OCI-LY3 (cell line): Measurements from ENCODE around the gene TIMM17A.

Source experiments
- H2AFZ ChIP-seq: fragments of 200-600, 300-600 bp; shearing (Covaris generic); 2 replicates; pipeline ENCODE4 v1.6.0; 2014; ENCODE audit warnings: antibody characterized with exemption, low read depth, low read length
- H3K27ac ChIP-seq: fragments of 200-600, 300-600 bp; sonication (generic); 2 replicates; pipeline ENCODE4 v1.5.1; 2014; ENCODE audit warnings: mild to moderate bottlenecking, low read length, moderate library complexity, mixed read lengths
- H3K27me3 ChIP-seq: fragments of 200-600, 300-600 bp; sonication (generic); 2 replicates; pipeline ENCODE4 v1.6.1; 2014; ENCODE audit warnings: low read depth, low read length, mixed read lengths
- H3K36me3 ChIP-seq: fragments of 200-600, 300-600 bp; sonication (generic); replicated peaks from 2 replicates; pipeline ENCODE3; 2014; ENCODE audit warnings: low read depth, low read length, mixed read lengths
- H3K4me1 ChIP-seq: fragments of 300-600, 200-600 bp; sonication (generic); 2 replicates; pipeline ENCODE4 v1.6.1; 2014; ENCODE audit warnings: low read length, mixed read lengths
- H3K4me2 ChIP-seq: fragments of 200-600, 300-600 bp; sonication (generic); 2 replicates; pipeline ENCODE4 v1.6.1; 2014; ENCODE audit warnings: low read length, mixed read lengths
- H3K4me3 ChIP-seq: fragments of 300-600, 200-600 bp; sonication (generic); 2 replicates; pipeline ENCODE4 v1.5.1; 2014; ENCODE audit warnings: antibody characterized with exemption, mild to moderate bottlenecking, low read length, moderate library complexity
- H3K79me2 ChIP-seq: fragments of 300-600, 200-600 bp; shearing (Covaris generic); 2 replicates; pipeline ENCODE4 v1.6.1; 2014; ENCODE audit warnings: mild to moderate bottlenecking, low read length, mixed read lengths
- H3K9ac ChIP-seq: fragments of 300-600, 200-600 bp; shearing (Covaris generic); 2 replicates; pipeline ENCODE4 v1.6.0; 2014; ENCODE audit warnings: mild to moderate bottlenecking, low read length, moderate library complexity
- H3K9me3 ChIP-seq: fragments of 200-600, 300-600 bp; shearing (Covaris generic); 2 replicates; pipeline ENCODE4 v1.6.1; 2014; ENCODE audit warnings: low read length, mixed read lengths; ENCODE audit not compliant: insufficient read depth
- H4K20me1 ChIP-seq: fragments of 200-600, 300-600 bp; sonication (generic); 2 replicates; pipeline ENCODE4 v1.6.1; 2016; ENCODE audit warnings: low read length, mixed read lengths; ENCODE audit not compliant: insufficient read depth
- CTCF ChIP-seq: fragments of 200-600, 300-600 bp; sonication (generic); IDR thresholded peaks from 2 replicates; pipeline ENCODE4 v1.5.1; 2014; ENCODE audit warnings: antibody characterized with exemption, low read length, low read depth
- EZH2phosphoT487 ChIP-seq: fragments of 200-600 bp; shearing (Covaris generic); IDR thresholded peaks from 2 replicates; pipeline ENCODE4 v1.6.1; 2018; ENCODE audit warnings: antibody characterized with exemption, mixed run types, low read depth

TIMM17A gene

GRCh38 chr1:201982623-201983379 lies 27.5 kb downstream of the TIMM17A start, which contains the start of gene RNPEP:
Gene RNPEP, plus strand, starts transcription at chr1:201982648. Its CDS starts 19 bp downstream, at chr1:201982667.
- no peaks in the 10 kb centered on the region; the same call in 1 of the 2 replicates for H3K27me3 ChIP-seq
- peak within 1 kb of the TSS; percentile 97 for H3K4me2 ChIP-seq
- no peaks in the 10 kb centered on the region for H3K9me3 ChIP-seq
- TF ChIP-seq EZH2phosphoT487 = no peak
- peak within 1 kb of the TSS; percentile 83 for H3K9ac ChIP-seq
- peak within 1 kb of the TSS; percentile 9 for H3K27ac ChIP-seq
- peak within 1 kb of the TSS; percentile 82 for H2AFZ ChIP-seq
- H3K4me1 ChIP-seq = peaks cover 11% of the 10 kb centered on the region
- no peaks in the 10 kb centered on the region for H4K20me1 ChIP-seq
- peaks cover 27% of the 10 kb centered on the region for H3K79me2 ChIP-seq
- no peaks in the 10 kb centered on the region for H3K36me3 ChIP-seq
- H3K4me3 ChIP-seq = peak within 1 kb of the TSS; percentile 87

- peak overlapping the region; percentile 83 for H3K9ac ChIP-seq
- H3K27ac ChIP-seq = 0 out of 2 replicates have a peak overlapping the region, but pooled peaks have one; percentile 2
- peak overlapping the region; percentile 56; the same call in 1 of the 2 replicates for H2AFZ ChIP-seq
- no peaks in the 10 kb centered on the region for H3K9me3 ChIP-seq
- H3K4me2 ChIP-seq = peak overlapping the region; percentile 97
- no peaks in the 10 kb centered on the region; the same call in 1 of the 2 replicates for H3K27me3 ChIP-seq
- H3K4me3 ChIP-seq = peak overlapping the region; percentile 87
- H3K4me1 ChIP-seq = peaks cover 11% of the 10 kb centered on the region
- peaks cover 27% of the 10 kb centered on the region for H3K79me2 ChIP-seq
- no peaks in the 10 kb centered on the region for H4K20me1 ChIP-seq
- TF ChIP-seq EZH2phosphoT487 (no peak), CTCF (no peak)
- H3K36me3 ChIP-seq = no peaks in the 10 kb centered on the region
Observed at GRCh38 chr1:201983380-201983805, 28.1 kb downstream of the TIMM17A start.

- Histone ChIP-seq H3K27me3 (no peaks in the 10 kb centered on the region; the same call in 1 of the 2 replicates), H3K4me1 (peaks cover 11% of the 10 kb centered on the region), H3K9me3 (no peaks in the 10 kb centered on the region), H3K79me2 (peaks cover 27% of the 10 kb centered on the region), H3K27ac (no peak overlapping the region), H3K4me3 (no peak overlapping the region), H2AFZ (no peak overlapping the region), H4K20me1 (no peaks in the 10 kb centered on the region), H3K9ac (no peak overlapping the region), H3K36me3 (peaks cover 8% of the 10 kb centered on the region), H3K4me2 (no peak overlapping the region)
- TF ChIP-seq CTCF (no peak), EZH2phosphoT487 (no peak)
Observed at GRCh38 chr1:201984446-201984845, 29.1 kb downstream of the TIMM17A start.

DNA sequence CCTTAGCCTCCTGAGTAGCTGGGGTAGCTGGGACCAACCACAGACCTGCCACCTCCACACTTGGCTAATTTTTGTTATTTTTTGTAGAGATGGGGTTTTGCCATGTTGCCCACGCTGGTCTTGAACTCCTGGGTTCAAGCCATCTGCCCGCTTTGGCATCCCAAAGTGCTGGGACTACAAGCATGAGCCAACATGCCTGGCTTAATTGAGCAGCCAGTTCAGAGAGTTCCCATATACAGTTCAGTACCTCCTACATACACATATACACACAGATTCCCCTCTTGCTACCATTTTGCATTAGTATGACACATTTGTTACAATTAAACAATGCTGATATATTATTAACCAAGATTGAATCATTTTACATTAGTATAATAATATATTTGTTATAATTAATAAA lies 30.1 kb downstream of the TIMM17A start:
- peaks cover 27% of the 10 kb centered on the region for H3K79me2 ChIP-seq
- no peak overlapping the region for H3K4me3 ChIP-seq
- no peaks in the 10 kb centered on the region; the same call in 1 of the 2 replicates for H3K27me3 ChIP-seq
- TF ChIP-seq CTCF (no peak), EZH2phosphoT487 (no peak)
- peaks cover 14% of the 10 kb centered on the region for H3K36me3 ChIP-seq
- no peak overlapping the region for H3K4me2 ChIP-seq
- no peaks in the 10 kb centered on the region for H4K20me1 ChIP-seq
- H3K9me3 ChIP-seq = no peaks in the 10 kb centered on the region
- no peak overlapping the region for H2AFZ ChIP-seq
- no peak overlapping the region for H3K9ac ChIP-seq
- peaks cover 11% of the 10 kb centered on the region for H3K4me1 ChIP-seq
- no peak overlapping the region for H3K27ac ChIP-seq
